ENCODE measurements around the gene MMP10.

The MMP10 gene

GRCh38 chr11:102734650-102735049 lies 45.8 kb downstream of the MMP10 start:
- H3K27ac ChIP-seq (ENCODE audit: extremely low read depth, low read depth, low read length): no peak overlapping the region
- POLR2A ChIA-PET: no interaction called here
- TF ChIP-seq ZNF398 (tag by site-specific recombination; IDR thresholded peaks at IDR 0.05): no peak
- no peaks in the 10 kb centered on the region for H3K36me3 ChIP-seq (ENCODE audit: control insufficient read depth in 2 of 2, insufficient read depth in 1 of 2, low read length in 2 of 2)
- no peaks in the 10 kb centered on the region for H3K9me3 ChIP-seq (ENCODE audit: control insufficient read depth, insufficient read depth, low read depth, low read length)
- H3K4me3 ChIP-seq (ENCODE audit: low read depth, low read length): no peak overlapping the region
- CTCF ChIA-PET: interaction anchor here (0.6 to 3.9 kb wide), 14 partner anchors 13 to 496 kb away, joined by 3 to 38 read pairs (median 3); partner anchors contain the start of gene MMP10
- no peaks in the 10 kb centered on the region for H3K4me1 ChIP-seq (ENCODE audit: control insufficient read depth, insufficient read depth, low read length)

- no peak overlapping the region for H3K4me3 ChIP-seq (ENCODE audit: low read depth, low read length)
- no peaks in the 10 kb centered on the region for H3K9me3 ChIP-seq (ENCODE audit: control insufficient read depth, insufficient read depth, low read depth, low read length)
- ChIA-PET CTCF (interaction anchor here (0.6 to 3.9 kb wide), 33 partner anchors 14 to 497 kb away, joined by 3 to 38 read pairs (median 3); partner anchors contain the start of gene MMP10), POLR2A (no interaction called here)
- no peaks in the 10 kb centered on the region for H3K36me3 ChIP-seq (ENCODE audit: control insufficient read depth in 2 of 2, insufficient read depth in 1 of 2, low read length in 2 of 2)
- H3K4me1 ChIP-seq (ENCODE audit: control insufficient read depth, insufficient read depth, low read length): no peaks in the 10 kb centered on the region
- no peak overlapping the region for H3K27ac ChIP-seq (ENCODE audit: extremely low read depth, low read depth, low read length)
- TF ChIP-seq ZNF677 (tag by site-specific recombination; IDR thresholded peaks at IDR 0.05) (no peak), SCRT1 (tag by site-specific recombination; IDR thresholded peaks at IDR 0.05; ENCODE audit: borderline replicate concordance) (peak; percentile 60; the same call in 1 of the 2 replicates), ZNF24 (tag by site-specific recombination; IDR thresholded peaks at IDR 0.05) (no peak), OVOL3 (tag by site-specific recombination; IDR thresholded peaks at IDR 0.05) (no peak), TCF7L2 (IDR thresholded peaks at IDR 0.05; ENCODE audit: borderline replicate concordance, low read depth, low read length) (no peak), ZNF433 (tag by site-specific recombination; IDR thresholded peaks at IDR 0.05; ENCODE audit: low read depth) (no peak), ZNF223 (tag by site-specific recombination; IDR thresholded peaks at IDR 0.05) (no peak), ZNF19 (tag by site-specific recombination; IDR thresholded peaks at IDR 0.05; ENCODE audit: low read depth) (no peak), ZNF138 (tag by site-specific recombination; IDR thresholded peaks at IDR 0.05; ENCODE audit: borderline replicate concordance) (no peak), ZNF362 (tag by site-specific recombination; IDR thresholded peaks at IDR 0.05) (no peak), ZNF155 (tag by site-specific recombination; IDR thresholded peaks at IDR 0.05) (no peak), ZNF585B (tag by site-specific recombination; IDR thresholded peaks at IDR 0.05) (no peak), MZF1 (tag by site-specific recombination; IDR thresholded peaks at IDR 0.05; ENCODE audit: borderline replicate concordance) (no peak), ZNF654 (tag by site-specific recombination; IDR thresholded peaks at IDR 0.05; ENCODE audit: low read depth) (peak; percentile 90), HOXA7 (CRISPR knock-in tag; IDR thresholded peaks at IDR 0.05; ENCODE audit: borderline replicate concordance) (no peak), KLF8 (tag by site-specific recombination; IDR thresholded peaks at IDR 0.05) (no peak), ZNF610 (tag by site-specific recombination; IDR thresholded peaks at IDR 0.05; ENCODE audit: borderline replicate concordance) (no peak), ZXDB (tag by site-specific recombination; IDR thresholded peaks at IDR 0.05) (no peak), ZNF48 (tag by site-specific recombination; IDR thresholded peaks at IDR 0.05) (no peak), ZNF202 (tag by site-specific recombination; IDR thresholded peaks at IDR 0.05; ENCODE audit: borderline replicate concordance) (no peak)
- TF ChIP-seq, protein P1, sequence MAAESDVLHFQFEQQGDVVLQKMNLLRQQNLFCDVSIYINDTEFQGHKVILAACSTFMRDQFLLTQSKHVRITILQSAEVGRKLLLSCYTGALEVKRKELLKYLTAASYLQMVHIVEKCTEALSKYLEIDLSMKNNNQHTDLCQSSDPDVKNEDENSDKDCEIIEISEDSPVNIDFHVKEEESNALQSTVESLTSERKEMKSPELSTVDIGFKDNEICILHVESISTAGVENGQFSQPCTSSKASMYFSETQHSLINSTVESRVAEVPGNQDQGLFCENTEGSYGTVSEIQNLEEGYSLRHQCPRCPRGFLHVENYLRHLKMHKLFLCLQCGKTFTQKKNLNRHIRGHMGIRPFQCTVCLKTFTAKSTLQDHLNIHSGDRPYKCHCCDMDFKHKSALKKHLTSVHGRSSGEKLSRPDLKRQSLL (tag by site-specific recombination; IDR thresholded peaks at IDR 0.05): no peak
- TF ChIP-seq, protein P2, sequence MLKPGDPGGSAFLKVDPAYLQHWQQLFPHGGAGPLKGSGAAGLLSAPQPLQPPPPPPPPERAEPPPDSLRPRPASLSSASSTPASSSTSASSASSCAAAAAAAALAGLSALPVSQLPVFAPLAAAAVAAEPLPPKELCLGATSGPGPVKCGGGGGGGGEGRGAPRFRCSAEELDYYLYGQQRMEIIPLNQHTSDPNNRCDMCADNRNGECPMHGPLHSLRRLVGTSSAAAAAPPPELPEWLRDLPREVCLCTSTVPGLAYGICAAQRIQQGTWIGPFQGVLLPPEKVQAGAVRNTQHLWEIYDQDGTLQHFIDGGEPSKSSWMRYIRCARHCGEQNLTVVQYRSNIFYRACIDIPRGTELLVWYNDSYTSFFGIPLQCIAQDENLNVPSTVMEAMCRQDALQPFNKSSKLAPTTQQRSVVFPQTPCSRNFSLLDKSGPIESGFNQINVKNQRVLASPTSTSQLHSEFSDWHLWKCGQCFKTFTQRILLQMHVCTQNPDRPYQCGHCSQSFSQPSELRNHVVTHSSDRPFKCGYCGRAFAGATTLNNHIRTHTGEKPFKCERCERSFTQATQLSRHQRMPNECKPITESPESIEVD (tag by site-specific recombination; IDR thresholded peaks at IDR 0.05): no peak
- TF ChIP-seq, protein P3, sequence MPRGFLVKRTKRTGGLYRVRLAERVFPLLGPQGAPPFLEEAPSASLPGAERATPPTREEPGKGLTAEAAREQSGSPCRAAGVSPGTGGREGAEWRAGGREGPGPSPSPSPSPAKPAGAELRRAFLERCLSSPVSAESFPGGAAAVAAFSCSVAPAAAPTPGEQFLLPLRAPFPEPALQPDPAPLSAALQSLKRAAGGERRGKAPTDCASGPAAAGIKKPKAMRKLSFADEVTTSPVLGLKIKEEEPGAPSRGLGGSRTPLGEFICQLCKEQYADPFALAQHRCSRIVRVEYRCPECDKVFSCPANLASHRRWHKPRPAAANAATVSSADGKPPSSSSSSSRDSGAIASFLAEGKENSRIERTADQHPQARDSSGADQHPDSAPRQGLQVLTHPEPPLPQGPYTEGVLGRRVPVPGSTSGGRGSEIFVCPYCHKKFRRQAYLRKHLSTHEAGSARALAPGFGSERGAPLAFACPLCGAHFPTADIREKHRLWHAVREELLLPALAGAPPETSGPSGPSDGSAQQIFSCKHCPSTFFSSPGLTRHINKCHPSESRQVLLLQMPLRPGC (tag by site-specific recombination; IDR thresholded peaks at IDR 0.05): no peak
- TF ChIP-seq, protein P4, sequence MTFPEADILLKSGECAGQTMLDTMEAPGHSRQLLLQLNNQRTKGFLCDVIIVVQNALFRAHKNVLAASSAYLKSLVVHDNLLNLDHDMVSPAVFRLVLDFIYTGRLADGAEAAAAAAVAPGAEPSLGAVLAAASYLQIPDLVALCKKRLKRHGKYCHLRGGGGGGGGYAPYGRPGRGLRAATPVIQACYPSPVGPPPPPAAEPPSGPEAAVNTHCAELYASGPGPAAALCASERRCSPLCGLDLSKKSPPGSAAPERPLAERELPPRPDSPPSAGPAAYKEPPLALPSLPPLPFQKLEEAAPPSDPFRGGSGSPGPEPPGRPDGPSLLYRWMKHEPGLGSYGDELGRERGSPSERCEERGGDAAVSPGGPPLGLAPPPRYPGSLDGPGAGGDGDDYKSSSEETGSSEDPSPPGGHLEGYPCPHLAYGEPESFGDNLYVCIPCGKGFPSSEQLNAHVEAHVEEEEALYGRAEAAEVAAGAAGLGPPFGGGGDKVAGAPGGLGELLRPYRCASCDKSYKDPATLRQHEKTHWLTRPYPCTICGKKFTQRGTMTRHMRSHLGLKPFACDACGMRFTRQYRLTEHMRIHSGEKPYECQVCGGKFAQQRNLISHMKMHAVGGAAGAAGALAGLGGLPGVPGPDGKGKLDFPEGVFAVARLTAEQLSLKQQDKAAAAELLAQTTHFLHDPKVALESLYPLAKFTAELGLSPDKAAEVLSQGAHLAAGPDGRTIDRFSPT (tag by site-specific recombination; IDR thresholded peaks at IDR 0.05): no peak
Observed at GRCh38 chr11:102733232-102733875, 47.1 kb downstream of the MMP10 start.
